ENCODE measurements around the gene DOCK9.

DOCK9 gene

DNA sequence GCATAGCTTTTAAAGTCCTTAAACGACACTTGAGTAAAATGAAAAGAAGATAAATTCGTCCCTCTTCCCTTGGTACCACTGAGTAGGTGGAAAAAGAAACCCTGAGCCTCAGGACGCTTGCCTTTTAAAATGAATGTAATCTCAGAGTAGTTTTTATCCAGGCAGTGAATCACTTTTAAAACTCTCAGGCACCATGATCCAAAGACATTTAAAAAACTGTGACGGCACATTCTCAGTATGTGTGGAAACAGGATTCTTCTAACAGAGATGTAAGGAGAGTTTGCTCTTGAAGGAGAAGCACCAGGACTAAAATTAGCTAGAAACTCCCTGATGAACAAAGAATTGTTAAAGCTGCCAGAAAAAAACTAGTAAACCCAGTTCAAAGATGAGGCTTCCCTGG lies 119.7 kb downstream of the DOCK9 start:
- FAIRE-seq, result no peak
- no peak for DNase-seq (ENCODE audit: low spot score)

DNA sequence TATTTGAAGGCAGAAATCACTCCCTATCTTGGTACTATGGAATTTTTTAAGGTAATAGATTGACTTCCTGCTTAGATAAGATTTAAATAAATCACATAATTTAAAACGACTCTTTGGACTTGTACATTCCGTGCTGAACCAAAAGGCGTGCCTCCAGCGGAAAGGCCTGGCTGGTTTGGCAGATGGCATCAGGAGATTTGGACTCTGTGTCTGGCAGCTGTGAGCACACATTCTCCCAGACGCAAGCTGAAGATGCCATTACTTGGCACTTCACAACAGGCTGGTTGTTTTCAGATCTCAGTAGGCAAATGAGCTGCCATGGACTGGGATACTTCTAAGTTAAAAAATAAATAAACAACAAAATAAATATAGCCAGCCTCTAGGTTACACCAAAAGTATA lies 120.9 kb downstream of the DOCK9 start:
- no peak for FAIRE-seq

DNA sequence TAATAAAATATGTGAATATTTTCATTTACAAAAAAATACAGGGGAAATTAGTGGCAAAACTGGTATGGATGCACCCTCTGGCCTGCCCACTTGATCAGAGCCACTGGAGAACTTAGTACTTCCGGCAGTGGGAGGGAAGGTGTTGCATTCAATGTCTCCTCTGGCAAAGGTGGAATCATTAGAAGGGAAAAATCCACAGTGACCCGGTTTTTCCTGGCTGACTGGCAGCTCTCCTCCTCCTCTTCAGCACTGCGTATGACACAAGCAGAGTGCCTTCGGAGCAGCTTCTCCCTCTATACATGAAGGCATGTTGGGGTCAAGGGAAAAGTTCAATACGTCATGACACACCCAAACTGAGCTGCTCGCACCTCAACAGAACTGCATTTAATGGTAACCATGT lies 123.4 kb downstream of the DOCK9 start:
- FAIRE-seq (no peak), DNase-seq (ENCODE audit: low spot score) (no peak)

More for the DNA sequence above, 120.9 kb downstream of the DOCK9 start:
- DNase-seq (ENCODE audit: low spot score), result no peak

DNA sequence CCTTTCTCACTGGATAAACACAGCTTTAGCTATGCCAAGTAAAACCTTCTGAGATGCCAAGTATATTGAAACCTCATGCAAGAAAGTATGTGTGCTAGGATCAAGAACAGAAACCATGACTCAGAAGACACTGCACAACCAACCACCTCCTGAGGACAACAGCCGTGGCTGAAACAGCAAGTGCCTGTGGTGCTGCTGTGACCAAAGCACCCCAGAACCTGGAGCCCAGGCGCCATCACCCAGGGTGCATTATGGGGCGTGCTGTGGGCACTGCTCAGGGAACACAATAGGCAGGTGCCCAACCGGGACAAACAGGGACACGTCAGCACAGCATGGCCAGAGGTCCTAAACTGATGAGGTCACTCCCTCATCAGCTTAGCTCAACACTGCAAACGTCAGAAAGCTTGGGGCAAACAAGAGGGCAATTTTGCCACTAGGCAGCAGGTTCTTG lies 124.1 kb downstream of the DOCK9 start:
- DNase-seq (ENCODE audit: low spot score) (no peak), FAIRE-seq (no peak)

DNA sequence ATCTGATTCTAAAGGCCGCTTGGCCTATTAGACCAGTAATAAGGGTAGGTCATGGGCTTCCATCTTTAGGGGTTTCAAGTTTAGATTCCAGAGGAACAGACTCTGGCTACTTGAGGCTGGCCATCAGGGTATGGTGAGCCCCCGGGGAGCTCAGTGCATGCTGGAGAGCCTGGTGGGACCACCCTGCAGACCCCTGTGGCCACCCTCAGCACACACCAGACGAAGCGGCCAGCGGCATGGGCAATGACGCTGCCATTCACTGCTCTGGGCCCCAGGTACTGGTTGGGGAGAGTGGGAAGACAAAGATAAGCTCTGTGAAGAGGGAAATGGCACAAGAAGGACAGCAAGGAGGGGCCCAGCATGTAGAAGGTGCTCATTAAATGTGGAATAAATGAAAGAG lies 126.6 kb downstream of the DOCK9 start:
- FAIRE-seq (no peak), DNase-seq (ENCODE audit: low spot score) (no peak)

DNA sequence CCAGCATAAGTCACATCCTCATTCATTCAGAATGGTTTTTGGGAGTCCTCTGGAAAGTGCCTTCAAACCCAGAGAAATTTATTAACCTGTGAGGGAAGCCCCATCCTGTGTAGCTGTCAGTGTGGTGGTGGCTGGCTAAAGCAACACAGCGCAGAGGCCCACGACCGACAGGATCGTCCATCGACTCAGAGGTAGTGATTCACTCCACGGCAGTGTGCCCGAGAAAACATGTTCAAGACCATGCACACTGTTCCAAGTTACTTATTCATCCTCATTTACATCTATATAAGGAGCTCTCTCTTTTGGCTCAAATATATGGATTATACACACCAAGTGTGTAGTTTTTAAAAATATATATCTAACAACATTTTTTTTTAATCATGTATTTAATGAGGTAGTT lies 129.1 kb downstream of the DOCK9 start:
- no peak for FAIRE-seq

DNA sequence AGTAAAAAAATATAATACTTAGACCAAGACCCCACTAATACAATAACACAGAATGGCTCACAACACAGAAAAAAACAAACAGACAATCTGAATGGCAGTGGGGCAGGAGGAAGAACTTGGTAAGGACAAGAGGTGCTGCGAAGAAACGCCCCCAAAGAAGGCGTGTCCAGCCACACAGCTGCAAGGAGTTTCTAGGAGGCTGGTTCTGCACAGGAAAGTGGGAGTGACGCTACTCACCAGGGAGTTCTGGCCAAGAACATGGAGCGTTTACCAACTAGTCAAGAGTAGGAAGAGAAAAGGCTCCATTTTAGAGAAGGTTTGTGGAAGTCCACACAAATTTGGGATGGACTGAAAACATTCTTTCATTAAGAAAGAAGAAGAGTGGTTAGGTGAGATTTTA lies 130.1 kb downstream of the DOCK9 start:
- DNase-seq (ENCODE audit: low spot score) (no peak), FAIRE-seq (no peak)

More for the DNA sequence above, 129.1 kb downstream of the DOCK9 start:
- no peak for DNase-seq (ENCODE audit: low spot score)

DNA sequence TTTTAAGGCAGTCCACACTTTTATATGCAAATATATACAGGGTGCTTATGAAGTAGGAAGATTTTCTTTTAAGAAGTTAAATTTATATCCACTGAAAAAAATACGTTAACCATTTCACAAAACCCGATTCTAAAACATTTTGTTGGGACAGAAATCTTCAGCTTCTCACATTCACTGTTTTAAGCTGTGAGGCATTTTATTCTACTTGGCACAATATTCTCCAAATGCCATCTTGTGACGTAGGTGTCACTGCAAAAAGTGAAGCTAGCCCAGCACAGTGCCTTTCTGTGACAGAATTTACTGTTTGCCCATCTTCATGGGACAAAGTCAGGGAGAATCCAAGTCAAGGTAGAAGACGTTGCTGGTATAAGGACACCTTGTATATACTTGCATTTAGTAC lies 130.9 kb downstream of the DOCK9 start:
- FAIRE-seq (no peak), DNase-seq (ENCODE audit: low spot score) (no peak)

DNA sequence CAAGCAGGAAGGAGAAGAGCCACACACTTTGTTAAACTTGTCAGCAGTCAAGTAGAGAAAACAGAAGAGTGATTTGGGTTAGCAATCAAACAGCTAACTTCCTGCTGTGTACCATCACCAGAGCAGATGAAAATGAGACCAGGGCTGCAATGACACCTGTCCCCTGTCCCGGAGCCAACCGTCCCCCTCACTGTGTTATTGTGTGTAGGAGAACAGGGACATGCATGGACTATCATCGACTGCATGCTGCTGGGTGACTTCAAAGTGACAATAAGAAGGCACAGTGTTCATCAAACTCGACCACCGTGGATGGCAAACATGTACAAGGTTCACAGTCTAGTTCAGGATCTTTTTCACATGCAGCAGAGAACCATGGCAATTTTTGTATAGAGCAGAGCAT lies 131.3 kb downstream of the DOCK9 start:
- no peak for FAIRE-seq

DNA sequence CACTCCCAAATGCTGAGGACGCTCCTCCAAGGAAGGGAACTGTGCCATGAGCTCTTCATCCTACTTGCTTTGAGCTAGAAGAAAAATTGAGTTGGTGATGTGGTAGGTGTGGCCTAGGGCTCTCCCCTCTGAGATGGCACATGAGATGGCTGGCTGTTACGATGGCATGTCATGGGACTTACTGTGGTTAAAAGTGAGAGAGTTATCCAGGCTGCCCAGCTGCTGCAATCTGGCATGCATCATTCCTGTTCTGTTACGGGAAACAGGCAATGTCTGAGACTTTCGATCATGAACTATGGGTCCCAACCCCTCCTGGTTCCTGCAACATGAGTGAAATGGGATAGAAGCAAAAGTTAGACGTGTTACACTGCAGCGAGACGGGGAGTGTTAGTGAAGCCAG lies 132.1 kb downstream of the DOCK9 start:
- FAIRE-seq (no peak), DNase-seq (ENCODE audit: low spot score) (no peak)

More for the DNA sequence above, 131.3 kb downstream of the DOCK9 start:
- DNase-seq (ENCODE audit: low spot score), result no peak

DNA sequence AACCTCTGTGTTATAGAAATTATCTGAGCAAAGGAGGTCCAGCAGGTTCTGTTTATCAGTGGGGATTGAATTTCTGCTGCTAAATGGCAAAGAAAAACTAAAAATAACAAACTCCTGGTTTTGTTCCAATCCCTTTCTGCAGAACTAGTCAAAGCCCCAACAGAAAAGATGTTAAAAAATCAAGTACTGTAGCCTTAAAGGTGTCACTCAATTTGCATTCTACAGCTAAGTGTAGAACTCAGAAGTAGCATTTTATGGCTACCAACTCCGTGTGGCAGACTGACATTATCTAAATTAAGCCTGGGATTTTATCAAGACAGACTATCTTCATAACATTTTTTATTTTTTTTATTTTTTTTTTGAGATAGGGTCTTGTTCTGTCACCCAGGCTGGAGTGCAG lies 133.8 kb downstream of the DOCK9 start:
- FAIRE-seq, result no peak

DNA sequence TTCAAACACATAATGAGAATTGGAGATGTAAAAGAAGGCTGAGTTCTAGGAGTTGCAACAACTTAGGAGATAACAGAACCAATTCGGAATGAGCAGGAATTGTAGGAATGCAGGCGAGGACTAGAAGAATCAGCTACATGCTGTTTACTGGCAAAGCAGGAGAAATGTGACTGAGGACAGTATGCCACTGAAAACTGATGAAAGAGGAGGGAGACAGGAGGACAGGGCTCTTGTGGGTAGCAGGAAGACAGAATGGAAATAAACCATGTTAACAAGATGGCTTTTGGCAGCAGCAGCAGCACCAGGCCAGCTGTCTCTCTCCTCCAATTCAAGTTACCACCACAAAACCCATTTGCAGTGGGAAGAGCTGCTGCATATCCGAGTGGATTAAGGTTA lies 134.4 kb downstream of the DOCK9 start:
- DNase-seq (ENCODE audit: low spot score) (no peak), FAIRE-seq (no peak)

More for the DNA sequence above, 133.8 kb downstream of the DOCK9 start:
- no peak for DNase-seq (ENCODE audit: low spot score)

DNA sequence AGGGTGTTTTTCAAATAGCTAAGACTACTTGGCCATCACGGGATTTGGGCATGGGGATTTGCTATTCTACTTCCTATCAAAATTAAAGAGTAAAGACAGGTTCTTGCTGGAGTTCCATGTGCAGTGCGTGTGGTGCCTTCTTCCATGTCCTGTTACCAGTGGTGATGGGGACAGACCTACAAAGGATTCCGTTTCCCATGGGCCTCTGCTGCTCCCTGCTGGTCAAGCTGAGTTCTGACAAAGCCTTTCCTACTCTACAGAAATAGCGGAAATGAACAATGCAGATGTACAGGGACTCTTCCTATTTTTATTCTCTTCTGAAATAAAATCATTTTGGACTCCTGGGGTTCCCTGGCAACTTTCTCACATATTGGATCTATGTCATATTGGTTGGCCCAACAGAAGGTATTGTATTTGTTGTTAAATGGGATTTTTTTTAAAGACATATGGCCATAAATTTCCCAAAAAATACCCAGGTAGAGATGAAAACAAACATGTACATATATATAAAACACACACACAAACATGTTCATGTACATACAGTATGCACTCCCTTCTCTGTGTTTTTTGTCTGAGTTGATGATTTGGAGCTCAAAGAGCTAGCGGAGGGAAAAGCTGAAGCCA lies 134.9 kb downstream of the DOCK9 start:
- no peak for FAIRE-seq
- DNase-seq (ENCODE audit: low spot score), result peak; percentile 53

DNA sequence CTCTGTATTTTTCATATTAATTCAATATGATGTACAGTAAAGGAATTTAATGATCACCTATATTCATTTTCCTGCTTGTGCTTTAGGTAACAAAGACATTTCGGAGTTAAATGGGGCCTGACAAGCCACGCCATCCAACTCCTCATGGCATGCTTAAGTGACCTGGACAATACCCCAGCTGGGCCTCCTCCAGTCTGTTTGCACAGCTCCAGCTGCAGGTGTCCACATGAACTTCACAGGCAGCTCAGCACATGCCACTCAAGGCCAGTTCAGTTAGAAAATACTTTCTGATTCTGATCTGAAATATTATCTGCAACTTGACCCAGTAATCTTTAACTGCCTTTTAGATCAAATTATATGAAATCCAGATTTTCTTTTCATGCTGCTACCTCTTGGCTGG lies 135.8 kb downstream of the DOCK9 start:
- FAIRE-seq, result no peak
- DNase-seq (ENCODE audit: low spot score), result no peak

DNA sequence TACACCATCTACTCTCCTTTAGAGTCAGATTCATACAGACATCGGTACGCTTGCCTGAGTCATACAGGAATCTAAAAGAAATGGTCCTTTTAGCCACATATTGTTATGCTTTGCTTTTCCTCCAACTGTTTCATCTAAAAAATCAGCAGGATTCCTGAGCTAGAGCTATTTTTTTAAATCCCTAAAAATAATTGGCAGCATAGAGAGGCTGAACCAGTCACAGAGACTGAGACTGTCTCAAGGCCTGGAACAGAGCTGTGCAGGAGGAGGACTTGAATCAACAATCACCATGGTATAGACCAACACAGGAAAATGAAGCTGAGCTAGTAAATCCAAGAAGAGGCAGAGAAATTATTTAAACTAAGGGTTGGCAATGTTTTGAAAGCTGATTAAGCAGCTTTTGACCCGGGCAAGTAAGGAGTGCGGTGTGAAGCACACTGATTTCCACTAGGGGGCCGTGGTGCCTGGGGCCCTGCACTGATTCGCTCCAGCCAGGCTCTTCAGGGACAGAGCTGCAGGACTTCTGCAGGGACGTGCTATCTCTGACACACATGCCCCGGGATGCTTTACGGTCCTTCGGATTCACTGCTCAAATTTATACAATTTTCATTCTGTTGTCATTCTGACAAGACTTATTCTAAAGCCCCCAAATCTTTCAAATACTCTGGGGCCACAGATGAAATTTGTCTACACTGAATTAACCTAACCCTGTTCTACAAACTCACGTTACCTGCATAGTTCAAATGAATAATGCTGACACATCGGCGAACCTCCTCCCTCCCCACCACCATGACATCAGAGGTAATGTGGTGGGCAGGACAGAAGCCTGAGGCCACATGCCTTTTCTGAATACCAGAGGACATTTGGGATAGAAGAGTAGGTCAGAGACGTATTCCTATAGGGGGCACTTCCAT lies 137.8 kb downstream of the DOCK9 start:
- FAIRE-seq, result no peak
- peak; percentile 34 for DNase-seq (ENCODE audit: low spot score)

DNA sequence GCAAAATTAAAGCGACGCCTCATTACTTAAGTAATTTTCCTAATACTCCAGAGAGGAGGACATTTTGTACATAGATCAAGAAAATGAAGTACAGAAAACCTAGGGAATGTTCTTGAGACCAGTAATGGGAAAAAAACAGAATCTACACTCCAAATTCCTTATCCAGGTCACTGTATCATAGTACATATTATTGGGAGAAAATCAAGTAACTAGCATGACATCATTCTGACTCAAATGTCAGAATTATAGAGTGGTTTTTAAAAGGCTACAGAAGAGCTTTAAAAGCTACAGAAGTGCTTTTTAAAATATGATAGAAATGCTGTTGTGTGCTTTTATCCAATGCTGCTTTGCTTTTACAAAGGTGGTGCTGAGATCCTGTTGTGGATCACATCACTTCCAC lies 139.1 kb downstream of the DOCK9 start:
- DNase-seq (ENCODE audit: low spot score) (no peak), FAIRE-seq (no peak)

DNA sequence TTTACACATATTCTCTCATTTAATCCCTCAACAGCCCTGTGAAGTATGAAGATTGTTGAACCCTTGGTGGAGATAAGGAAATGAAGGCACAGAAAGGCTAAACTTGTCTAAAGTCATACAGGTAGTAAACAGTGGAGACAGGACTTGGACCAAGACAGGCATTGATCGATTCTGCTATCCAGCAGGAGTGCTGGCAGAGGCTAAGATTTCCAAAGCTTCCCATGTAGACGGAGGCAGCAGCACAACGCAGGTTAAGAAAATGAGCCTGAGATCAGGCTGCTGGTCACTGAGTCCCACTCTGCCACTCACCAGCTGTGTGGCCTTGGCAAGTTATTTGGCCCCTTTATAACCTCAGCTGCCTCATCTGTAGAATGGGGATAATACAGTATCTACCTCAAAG lies 140.0 kb downstream of the DOCK9 start:
- no peak for DNase-seq (ENCODE audit: low spot score)
- FAIRE-seq, result no peak

DNA sequence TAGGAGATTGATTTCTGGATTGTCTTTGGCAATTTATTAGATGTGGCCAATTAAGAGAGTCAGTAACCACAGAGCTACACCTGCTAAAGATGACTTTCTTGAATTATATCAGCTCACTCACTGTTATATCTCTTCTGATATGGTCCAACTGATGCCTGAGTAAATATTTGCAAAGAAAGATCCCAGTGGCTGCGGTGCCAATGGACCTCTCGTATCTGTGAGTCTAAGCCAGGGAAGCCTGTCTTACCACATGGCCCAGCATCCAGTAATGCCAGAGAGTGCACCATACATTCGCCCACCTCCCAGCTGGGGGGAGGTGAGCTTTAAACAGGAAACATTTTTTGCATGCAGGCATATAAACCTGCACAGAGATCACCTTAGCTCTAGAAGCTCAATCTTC lies 142.7 kb downstream of the DOCK9 start:
- FAIRE-seq (no peak), DNase-seq (ENCODE audit: low spot score) (no peak)

DNA sequence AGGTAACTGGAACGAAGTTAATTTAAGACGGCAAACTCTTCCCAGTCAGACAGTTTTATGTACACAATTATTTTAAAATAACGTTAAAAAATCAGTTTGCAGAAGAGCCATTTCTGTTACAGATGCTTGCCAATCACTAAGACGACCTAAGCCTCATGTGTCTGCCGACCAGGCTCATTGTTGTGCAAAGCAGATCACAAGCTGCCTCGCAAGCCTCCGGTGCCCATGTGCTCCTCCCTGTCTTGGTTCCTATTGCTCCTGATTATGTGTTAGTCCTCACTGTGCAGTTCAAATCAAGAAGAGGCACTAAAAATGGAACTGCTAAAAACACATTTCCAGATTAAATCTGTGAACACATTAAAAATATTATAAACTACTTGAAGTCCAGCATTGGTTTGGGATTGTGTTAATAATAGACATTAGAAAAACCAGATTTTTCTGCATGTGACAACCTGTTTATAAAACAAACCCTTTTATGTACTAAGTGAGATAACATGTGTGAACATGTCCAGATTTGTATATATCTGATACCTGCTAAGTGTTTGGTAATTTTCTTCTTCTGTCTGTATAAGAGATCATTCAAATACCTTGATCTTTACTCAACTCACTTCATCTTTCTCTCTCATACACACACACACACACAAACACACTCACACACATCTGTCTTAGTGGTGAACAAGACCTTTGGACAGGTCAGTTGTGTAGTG lies 143.5 kb downstream of the DOCK9 start:
- DNase-seq (ENCODE audit: low spot score), result no peak
- FAIRE-seq, result no peak

DNA sequence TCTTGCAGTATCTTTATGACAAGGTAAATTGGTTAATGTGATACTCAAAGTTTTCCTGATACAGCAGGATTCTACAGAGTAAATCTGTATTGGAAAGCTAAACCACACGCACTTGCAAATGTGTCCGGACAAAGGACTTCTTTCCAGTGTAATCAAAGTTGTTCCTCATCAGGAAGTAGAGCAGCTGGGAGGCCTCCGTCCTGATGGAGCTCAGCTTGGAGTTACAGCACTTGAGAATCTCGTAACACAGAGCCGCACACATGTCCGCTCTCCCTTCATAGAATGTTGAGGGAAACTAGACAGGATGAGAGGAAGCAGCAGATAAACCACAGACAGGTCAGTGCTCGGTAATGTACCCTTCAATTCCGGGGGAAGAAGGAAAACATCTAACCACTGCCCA lies 146.6 kb downstream of the DOCK9 start:
- no peak for DNase-seq (ENCODE audit: low spot score)

DNA sequence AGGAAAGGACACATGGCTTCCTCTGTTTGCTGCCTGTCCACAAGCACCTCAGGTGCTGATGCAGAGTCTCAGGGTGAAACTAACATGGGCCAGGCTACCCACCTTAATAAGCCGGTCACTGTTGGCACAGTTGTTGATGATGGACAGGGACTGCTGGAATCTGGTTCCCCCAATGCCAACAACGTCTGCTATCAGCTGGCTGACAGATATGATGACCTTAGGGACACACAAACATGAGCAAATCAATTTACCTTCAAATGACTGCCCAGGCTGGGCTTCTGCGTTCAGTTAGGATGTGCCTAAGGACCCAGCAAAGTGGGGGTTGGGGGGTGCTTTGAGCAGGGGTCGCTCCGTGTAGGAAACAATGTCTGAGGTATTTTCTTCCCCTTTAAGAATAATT lies 148.3 kb downstream of the DOCK9 start:
- FAIRE-seq (no peak), DNase-seq (ENCODE audit: low spot score) (no peak)

More for the DNA sequence above, 146.6 kb downstream of the DOCK9 start:
- FAIRE-seq, result no peak

DNA sequence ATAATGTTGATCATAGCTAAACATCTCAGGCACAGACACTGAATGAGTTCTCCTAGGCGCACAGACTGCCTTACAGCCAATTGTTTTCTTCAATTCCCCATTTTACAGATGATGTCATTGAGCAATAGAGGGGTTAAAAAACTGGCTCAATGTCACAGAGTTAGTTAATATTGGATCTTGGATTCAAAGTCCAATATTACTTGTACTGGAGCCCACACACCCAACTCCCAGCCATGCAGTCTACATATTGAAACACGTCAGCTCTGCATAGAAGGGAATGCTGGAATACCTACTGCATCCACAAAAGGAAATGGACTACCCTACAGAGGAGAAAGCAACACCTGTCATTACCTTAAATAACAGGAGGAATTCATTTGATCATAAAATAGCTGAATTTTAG lies 149.2 kb downstream of the DOCK9 start:
- DNase-seq (ENCODE audit: low spot score) (no peak), FAIRE-seq (no peak)

All from RCC 7860 (cell line).